ENCODE data around the gene KIAA1217.

KIAA1217 gene

GRCh38 chr10:24554036-24554435, 345.1 kb downstream of the KIAA1217 start:
- Histone ChIP-seq H3K27me3 (peaks cover 0 to 12% of the 10 kb centered on the region in 2 donors), H3K9me3 (no peaks in the 10 kb centered on the region), H3K27ac (no peak overlapping the region), H3K4me1 (peaks cover 0 to 7% (median 0%) of the 10 kb centered on the region in 4 donors), H3K4me3 (no peak overlapping the region), H3K36me3 (no peaks in the 10 kb centered on the region)
- intact Hi-C loops (cut with DNase I; ENCODE audit: low total_unique reads), result no loop called here
- DNase-seq, result no peak
- TF ChIP-seq CTCF (IDR thresholded peaks at IDR 0.05), result no peak

GRCh38 chr10:24556126-24556749, 347.3 kb downstream of the KIAA1217 start:
- Histone ChIP-seq H3K36me3 (no peaks in the 10 kb centered on the region), H3K27ac (no peak overlapping the region), H3K4me3 (no peak overlapping the region), H3K27me3 (peaks cover 0 to 12% of the 10 kb centered on the region in 2 donors), H3K4me1 (peaks cover 0 to 7% (median 0%) of the 10 kb centered on the region in 4 donors), H3K9me3 (no peaks in the 10 kb centered on the region)
- no peak for DNase-seq
- TF ChIP-seq CTCF (IDR thresholded peaks at IDR 0.05), result no peak
- intact Hi-C loops (cut with DNase I; ENCODE audit: low total_unique reads), result no loop called here

GRCh38 chr10:24556750-24557742, 348.1 kb downstream of the KIAA1217 start:
- Histone ChIP-seq H3K9me3 (no peaks in the 10 kb centered on the region), H3K4me3 (no peak overlapping the region), H3K27me3 (peaks cover 0 to 12% of the 10 kb centered on the region in 2 donors), H3K36me3 (no peaks in the 10 kb centered on the region), H3K4me1 (peaks cover 0 to 7% (median 0%) of the 10 kb centered on the region in 4 donors), H3K27ac (no peak overlapping the region)
- intact Hi-C loops (cut with DNase I; ENCODE audit: low total_unique reads), result no loop called here
- DNase-seq, result no peak
- peak; percentile 39 to 40 for TF ChIP-seq CTCF (IDR thresholded peaks at IDR 0.05)

- no peak for DNase-seq
- TF ChIP-seq CTCF (IDR thresholded peaks at IDR 0.05), result no peak
- Histone ChIP-seq H3K27ac (no peak overlapping the region), H3K4me1 (peaks cover 0 to 6% (median 0%) of the 10 kb centered on the region in 4 donors), H3K4me3 (no peak overlapping the region), H3K27me3 (no peaks in the 10 kb centered on the region), H3K36me3 (no peaks in the 10 kb centered on the region), H3K9me3 (no peaks in the 10 kb centered on the region)
- intact Hi-C loops (cut with DNase I; ENCODE audit: low total_unique reads), result no loop called here
Observed at GRCh38 chr10:24561453-24561852, 352.5 kb downstream of the KIAA1217 start.

- no peaks in the 10 kb centered on the region for H3K36me3 ChIP-seq
- no peak overlapping the region for H3K4me3 ChIP-seq
- intact Hi-C loops (cut with DNase I; ENCODE audit: low total_unique reads), result no loop called here
- H3K9me3 ChIP-seq, result no peaks in the 10 kb centered on the region
- no peak overlapping the region for H3K27ac ChIP-seq
- no peaks in the 10 kb centered on the region for H3K4me1 ChIP-seq
- H3K27me3 ChIP-seq, result peaks cover 0 to 2% of the 10 kb centered on the region in 2 donors
- no peak for TF ChIP-seq CTCF (IDR thresholded peaks at IDR 0.05)
- no peak for DNase-seq
Observed at GRCh38 chr10:24568042-24568441, 359.1 kb downstream of the KIAA1217 start.

All from tibial artery (tissue), 4 donors.